ENCODE measurements around the gene SLC12A9.

The SLC12A9 gene

DNA sequence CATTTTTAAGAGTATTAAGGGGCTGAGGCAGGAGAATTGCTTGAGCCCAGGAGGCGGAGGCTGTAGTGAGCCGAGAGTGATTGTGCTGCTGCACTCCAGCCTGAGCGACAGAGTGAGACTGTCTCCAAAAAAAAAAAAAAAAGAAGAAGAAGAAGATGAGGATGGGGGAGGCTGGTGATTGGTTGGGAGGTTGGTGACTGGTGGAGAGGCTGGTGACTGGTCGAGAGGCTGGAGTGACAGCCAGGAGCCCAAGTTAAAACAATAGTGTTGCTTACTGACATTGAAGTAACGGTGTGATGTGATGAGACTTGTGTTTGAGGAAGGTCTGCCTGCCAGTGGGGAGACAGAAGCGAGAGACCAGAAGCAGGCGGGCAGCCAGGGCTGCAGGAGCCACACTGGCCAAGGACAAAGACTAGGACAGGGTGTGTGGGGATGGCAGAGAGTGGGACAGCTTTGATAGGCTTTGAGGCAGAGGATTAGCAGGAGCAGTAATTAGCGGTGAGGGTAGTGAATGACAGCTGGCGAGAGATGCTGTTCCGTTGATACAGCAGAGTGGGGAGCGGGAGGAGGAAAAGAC lies 27.3 kb downstream of the SLC12A9 start:
- TF ChIP-seq, protein P1, sequence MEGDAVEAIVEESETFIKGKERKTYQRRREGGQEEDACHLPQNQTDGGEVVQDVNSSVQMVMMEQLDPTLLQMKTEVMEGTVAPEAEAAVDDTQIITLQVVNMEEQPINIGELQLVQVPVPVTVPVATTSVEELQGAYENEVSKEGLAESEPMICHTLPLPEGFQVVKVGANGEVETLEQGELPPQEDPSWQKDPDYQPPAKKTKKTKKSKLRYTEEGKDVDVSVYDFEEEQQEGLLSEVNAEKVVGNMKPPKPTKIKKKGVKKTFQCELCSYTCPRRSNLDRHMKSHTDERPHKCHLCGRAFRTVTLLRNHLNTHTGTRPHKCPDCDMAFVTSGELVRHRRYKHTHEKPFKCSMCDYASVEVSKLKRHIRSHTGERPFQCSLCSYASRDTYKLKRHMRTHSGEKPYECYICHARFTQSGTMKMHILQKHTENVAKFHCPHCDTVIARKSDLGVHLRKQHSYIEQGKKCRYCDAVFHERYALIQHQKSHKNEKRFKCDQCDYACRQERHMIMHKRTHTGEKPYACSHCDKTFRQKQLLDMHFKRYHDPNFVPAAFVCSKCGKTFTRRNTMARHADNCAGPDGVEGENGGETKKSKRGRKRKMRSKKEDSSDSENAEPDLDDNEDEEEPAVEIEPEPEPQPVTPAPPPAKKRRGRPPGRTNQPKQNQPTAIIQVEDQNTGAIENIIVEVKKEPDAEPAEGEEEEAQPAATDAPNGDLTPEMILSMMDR (conservative IDR thresholded peaks at IDR 0.05; ENCODE audit: low read length): no peak
- no peak overlapping the region for H3K4me3 ChIP-seq (ENCODE audit: low read length)
- no peak for DNase-seq (ENCODE audit: low read depth)

DNA sequence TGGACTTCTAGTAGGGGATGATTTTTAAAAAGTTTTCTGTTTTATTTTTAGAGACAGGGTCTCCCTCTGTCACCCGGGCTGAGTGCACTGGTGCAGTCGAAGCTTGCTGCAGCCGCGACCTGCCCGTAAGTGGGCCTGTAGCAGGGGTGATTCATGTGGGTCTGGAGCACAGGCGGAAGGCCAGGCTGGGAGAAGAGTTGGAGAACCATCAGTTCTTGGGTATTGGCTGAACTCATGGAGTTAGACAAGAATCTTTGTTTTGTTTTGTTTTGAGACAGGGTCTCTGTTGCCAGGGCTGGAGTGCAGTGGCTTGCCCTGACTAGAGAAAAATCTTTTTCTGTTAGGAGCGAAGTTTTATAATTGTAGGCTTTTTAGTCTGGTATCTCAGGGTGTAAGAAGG lies 28.1 kb downstream of the SLC12A9 start:
- TF ChIP-seq, protein P1 (conservative IDR thresholded peaks at IDR 0.05; ENCODE audit: low read length): no peak
- no peak for DNase-seq (ENCODE audit: low read depth)

DNA sequence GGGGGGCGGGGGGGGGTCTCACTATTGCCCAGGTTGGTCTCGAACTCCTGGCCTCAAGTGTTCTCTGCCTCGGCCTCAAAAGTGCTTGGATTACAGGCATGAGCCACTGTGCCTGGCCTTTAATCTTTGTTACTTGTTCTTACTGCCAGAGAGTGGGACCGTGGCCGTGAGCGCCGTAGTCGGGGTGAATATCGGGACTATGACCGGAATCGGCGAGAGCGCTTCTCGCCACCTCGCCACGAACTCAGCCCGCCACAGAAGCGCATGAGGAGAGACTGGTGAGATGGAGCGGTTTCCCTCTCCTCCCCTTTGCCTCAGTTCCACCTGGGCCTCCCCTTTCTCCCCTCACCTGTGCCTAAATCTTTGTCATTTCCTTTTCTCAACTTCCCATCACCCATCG lies 28.6 kb downstream of the SLC12A9 start:
- no peak for DNase-seq (ENCODE audit: low read depth)
- TF ChIP-seq, protein P1 (conservative IDR thresholded peaks at IDR 0.05; ENCODE audit: low read length): no peak
- no peak overlapping the region for H3K4me3 ChIP-seq (ENCODE audit: low read length)

More for the DNA sequence above, 28.1 kb downstream of the SLC12A9 start:
- H3K4me3 ChIP-seq (ENCODE audit: low read length): no peak overlapping the region

DNA sequence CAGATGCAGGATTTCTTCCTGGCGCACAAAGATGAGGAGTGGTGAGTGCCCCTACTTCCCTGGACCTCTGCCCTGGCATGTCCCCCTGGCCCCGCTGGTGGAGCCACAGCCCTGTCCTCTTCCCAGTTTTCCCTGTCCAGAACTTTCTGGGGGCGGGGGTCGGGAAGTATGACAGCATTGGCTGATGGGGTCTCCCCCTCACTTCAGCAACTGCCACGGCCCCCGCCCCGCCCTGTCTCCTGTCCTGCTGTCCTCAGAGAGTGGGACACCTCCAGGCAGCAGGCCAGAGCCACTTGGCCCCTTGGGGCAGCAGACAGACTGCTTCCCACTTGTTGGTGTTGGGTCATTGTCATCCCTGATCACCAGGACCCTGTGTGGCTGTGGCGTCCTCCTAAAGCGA lies 29.7 kb downstream of the SLC12A9 start:
- DNase-seq (ENCODE audit: low read depth): no peak
- no peak overlapping the region for H3K4me3 ChIP-seq (ENCODE audit: low read length)
- TF ChIP-seq, protein P1 (conservative IDR thresholded peaks at IDR 0.05; ENCODE audit: low read length): no peak

DNA sequence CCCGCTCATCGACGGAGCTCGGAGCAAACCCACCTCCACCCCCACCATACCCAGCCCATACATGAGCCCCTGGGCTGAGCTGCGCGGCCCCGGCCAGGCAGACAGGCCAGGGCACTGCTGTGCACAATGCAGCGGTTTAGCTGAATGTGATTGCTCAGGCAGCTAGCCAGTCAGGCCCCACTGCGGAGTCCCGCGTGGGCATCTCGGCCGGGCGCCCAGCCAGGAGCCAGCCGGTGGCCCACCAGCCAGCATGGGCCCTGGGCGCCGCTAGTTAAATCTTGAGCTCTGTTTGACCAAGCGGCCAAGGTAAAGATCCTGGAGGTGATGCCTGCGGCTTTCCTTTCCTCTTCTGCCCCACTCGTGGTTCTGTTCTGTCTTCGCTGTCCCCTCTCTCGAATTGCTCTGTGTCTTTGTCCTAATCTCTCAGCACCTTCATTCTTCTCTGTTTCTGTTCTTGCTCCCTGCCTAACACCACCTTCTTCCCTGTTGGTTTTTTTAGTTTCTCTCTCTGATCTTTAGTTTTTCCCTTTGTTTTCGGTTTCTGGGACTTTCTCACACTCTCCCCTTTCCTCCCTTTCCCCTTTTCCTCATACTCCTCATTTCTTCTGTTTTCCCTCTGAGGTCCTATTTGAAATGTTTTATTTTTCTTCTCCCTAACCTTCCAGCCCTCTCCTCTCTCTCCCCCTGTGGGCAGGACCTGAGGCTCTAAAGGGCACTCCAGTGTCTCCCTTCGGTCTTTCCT lies 30.4 kb downstream of the SLC12A9 start:
- no peak overlapping the region for H3K4me3 ChIP-seq (ENCODE audit: low read length)
- TF ChIP-seq, protein P1 (conservative IDR thresholded peaks at IDR 0.05; ENCODE audit: low read length): no peak
- no peak for DNase-seq (ENCODE audit: low read depth)

DNA sequence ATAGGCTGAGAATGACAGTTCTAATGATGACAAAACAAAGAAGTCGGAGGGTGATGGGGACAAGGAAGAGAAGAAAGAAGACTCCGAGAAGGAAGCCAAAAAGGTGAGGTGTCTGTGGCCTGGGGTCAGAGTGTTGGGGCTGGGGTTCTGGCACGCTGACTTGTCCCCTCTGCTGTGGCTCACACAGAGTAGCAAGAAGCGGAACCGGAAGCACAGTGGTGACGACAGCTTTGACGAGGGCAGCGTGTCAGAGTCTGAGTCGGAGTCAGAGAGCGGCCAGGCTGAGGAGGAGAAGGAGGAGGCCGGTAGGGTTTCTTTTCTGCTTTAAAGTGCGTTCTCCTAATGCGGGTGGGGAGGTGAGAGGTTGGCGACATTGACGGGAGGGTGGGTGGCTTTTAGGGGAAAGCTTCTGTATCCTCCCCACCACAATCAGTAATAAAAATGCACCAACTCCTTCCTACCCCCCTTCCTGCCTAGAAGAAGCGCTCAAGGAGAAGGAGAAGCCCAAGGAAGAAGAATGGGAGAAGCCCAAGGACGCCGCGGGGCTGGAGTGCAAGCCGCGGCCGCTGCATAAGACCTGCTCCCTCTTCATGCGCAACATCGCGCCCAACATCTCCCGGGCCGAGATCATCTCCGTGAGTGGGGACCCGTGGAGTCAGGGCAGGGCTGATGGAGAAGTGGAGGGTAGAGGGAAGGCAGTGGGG lies 32.4 kb downstream of the SLC12A9 start:
- no peak for DNase-seq (ENCODE audit: low read depth)
- H3K4me3 ChIP-seq (ENCODE audit: low read length): no peak overlapping the region
- TF ChIP-seq, protein P1 (conservative IDR thresholded peaks at IDR 0.05; ENCODE audit: low read length): no peak
